ENCODE results near the gene TTC9B. TPM values are rescaled to one million over a fixed set of nuclear protein-coding genes. Genes with fewer than 3 reads are reported as not detected.

TTC9B gene
- total and polyA plus RNA-seq, 2 of the 8 experiments (the other 6 are each of a cell fraction or from before 2014, with no cell fraction given): 0.26 TPM; not detected in 1

- TF ChIP-seq HDAC6 (IDR thresholded peaks at IDR 0.05; ENCODE audit: low read depth, low read length) (no peak), FOSL1 (IDR thresholded peaks at IDR 0.05; ENCODE audit: insufficient read depth, low read depth, low read length) (no peak), ATF3 (IDR thresholded peaks at IDR 0.05; ENCODE audit: insufficient read depth, low read depth, low read length) (no peak), PHF8 (conservative IDR thresholded peaks at IDR 0.05; ENCODE audit: low read depth, low read length) (no peak), USF2 (IDR thresholded peaks at IDR 0.05; ENCODE audit: low read length) (no peak)
Measured at GRCh38 chr19:40178756-40179155, 39.4 kb downstream of the TTC9B start (continued).

Data from H1 (cell line).